OCI-LY3 (cell line): ENCODE results near the gene SPATC1L.

Experiments used
- EZH2phosphoT487 ChIP-seq: fragments of 200-600 bp; shearing (Covaris generic); IDR thresholded peaks from 2 replicates; pipeline ENCODE4 v1.6.1; 2018; ENCODE audit warnings: antibody characterized with exemption, mixed run types, low read depth
- TF ChIP-seq, protein P1 (sequence below): fragments of 200-600, 300-600 bp; sonication (generic); IDR thresholded peaks from 2 replicates; pipeline ENCODE4 v1.5.1; 2014; ENCODE audit warnings: antibody characterized with exemption, low read length, low read depth

GRCh38 chr21:46156678-46157077, 27.6 kb downstream of the SPATC1L start:
- TF ChIP-seq, protein P1, sequence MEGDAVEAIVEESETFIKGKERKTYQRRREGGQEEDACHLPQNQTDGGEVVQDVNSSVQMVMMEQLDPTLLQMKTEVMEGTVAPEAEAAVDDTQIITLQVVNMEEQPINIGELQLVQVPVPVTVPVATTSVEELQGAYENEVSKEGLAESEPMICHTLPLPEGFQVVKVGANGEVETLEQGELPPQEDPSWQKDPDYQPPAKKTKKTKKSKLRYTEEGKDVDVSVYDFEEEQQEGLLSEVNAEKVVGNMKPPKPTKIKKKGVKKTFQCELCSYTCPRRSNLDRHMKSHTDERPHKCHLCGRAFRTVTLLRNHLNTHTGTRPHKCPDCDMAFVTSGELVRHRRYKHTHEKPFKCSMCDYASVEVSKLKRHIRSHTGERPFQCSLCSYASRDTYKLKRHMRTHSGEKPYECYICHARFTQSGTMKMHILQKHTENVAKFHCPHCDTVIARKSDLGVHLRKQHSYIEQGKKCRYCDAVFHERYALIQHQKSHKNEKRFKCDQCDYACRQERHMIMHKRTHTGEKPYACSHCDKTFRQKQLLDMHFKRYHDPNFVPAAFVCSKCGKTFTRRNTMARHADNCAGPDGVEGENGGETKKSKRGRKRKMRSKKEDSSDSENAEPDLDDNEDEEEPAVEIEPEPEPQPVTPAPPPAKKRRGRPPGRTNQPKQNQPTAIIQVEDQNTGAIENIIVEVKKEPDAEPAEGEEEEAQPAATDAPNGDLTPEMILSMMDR = no peak
- no peak for TF ChIP-seq EZH2phosphoT487
